Vagina (tissue), 2 donors: ENCODE data around the gene PAPSS1. TPM values are rescaled to one million over a fixed set of nuclear protein-coding genes. Genes with fewer than 3 reads are reported as not detected.

ENCODE experiments used
- DNase-seq, 2 donors: peaks; one replicate each; pipeline ENCODE4 v3.0.0-alpha.2; 2017; ENCODE audit errors: extremely low spot score in 2 of 2
- H3K27ac ChIP-seq: fragments of 200-600 bp; sonication (generic); one replicate; pipeline ENCODE4 v1.5.1; 2019
- H3K27me3 ChIP-seq: fragments of 200-600 bp; sonication (generic); one replicate; pipeline ENCODE4 v1.5.1; 2019
- H3K36me3 ChIP-seq, 2 donors: fragments of 200-600 bp; sonication (generic); one replicate each; pipeline ENCODE4 v1.5.1; 2017 to 2019
- H3K4me1 ChIP-seq: fragments of 200-600 bp; sonication (generic); one replicate; pipeline ENCODE4 v1.5.1; 2019
- H3K4me3 ChIP-seq, 2 donors: fragments of 200-600 bp; sonication (generic); 1 replicate in 1 of 2; 2 replicates in 1 of 2; pipeline ENCODE4 v1.5.1; 2016 to 2019
- H3K9me3 ChIP-seq: fragments of 200-600 bp; sonication (generic); one replicate; pipeline ENCODE4 v1.5.1; 2019
- CTCF ChIP-seq, 3 experiments: fragments of 450-650 bp in 2 of 3; fragments of 200-600 bp in 1 of 3; sonication (generic) in 1 of 3; IDR thresholded peaks; one replicate each; pipeline ENCODE4 v1.5.1; 2017 to 2019; ENCODE audit warnings: antibody characterized with exemption in 3 of 3, mild to moderate bottlenecking in 2 of 3, moderate library complexity in 2 of 3
- POLR2A ChIP-seq, 2 donors: fragments of 450-650 bp; IDR thresholded peaks; one replicate each; pipeline ENCODE4 v1.6.1; 2017; ENCODE audit warnings: antibody characterized with exemption in 2 of 2, mild to moderate bottlenecking in 2 of 2, moderate library complexity in 2 of 2
- POLR2AphosphoS5 ChIP-seq, 2 donors: sonication (generic); formaldehyde crosslinking; IDR thresholded peaks; one replicate each; pipeline ENCODE4 v1.9.0; 2017; ENCODE audit warnings: antibody characterized with exemption in 2 of 2, mild to moderate bottlenecking in 2 of 2, low read depth in 1 of 2; ENCODE audit not compliant: insufficient read depth in 1 of 2
- intact Hi-C: fragments of 100-400 bp; cut with DNase I; formaldehyde crosslinking; loops from one replicate; pipeline ENCODE4 v1.15.1; 2023
- total RNA-seq: library from RNA; depleted of rRNA; stranded (reverse); fragments of >200 nt; gene quantifications from one replicate; pipeline ENCODE4 v1.2.3, GENCODE V29; 2016

PAPSS1 gene
- total RNA-seq, 1 donor from 2014 or later: 27.5 TPM

- intact Hi-C loops: no loop called here
- Histone ChIP-seq H3K27me3 (no peaks in the 10 kb centered on the region), H3K27ac (no peak overlapping the region), H3K36me3 (no peaks in the 10 kb centered on the region), H3K9me3 (no peaks in the 10 kb centered on the region), H3K4me3 (no peak overlapping the region), H3K4me1 (peaks cover 26% of the 10 kb centered on the region)
- TF ChIP-seq CTCF (IDR thresholded peaks at IDR 0.05) (no peak), POLR2AphosphoS5 (IDR thresholded peaks at IDR 0.05; ENCODE audit: insufficient read depth in 1 of 2, low read depth in 1 of 2) (no peak)
- no peak for DNase-seq
Observed at GRCh38 chr4:107629318-107629717, 90.7 kb downstream of the PAPSS1 start.

DNA sequence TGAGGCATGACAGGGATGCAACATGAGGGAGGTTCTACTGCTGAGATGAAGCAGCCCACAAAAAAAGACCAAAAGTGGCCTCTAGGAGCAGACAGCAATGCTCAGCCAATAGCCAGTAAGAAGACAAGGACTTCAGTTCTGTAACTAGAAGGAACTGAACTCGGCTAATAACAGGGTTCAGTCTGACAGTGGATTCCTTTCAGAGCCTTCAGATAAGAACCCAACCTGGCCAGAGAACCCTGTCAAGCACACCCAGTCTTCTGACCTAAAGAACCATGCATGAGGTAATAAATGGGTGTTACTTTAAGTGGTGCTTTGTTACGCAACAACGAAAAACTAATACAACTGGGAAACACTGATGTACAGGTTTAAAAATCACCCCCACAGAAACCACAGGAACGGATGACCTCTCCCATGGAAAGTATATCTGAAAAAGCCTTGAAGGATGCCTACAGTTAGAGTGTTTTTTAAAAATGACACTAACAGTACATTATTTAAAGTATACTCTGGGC is 94.6 kb downstream of the PAPSS1 start:
- TF ChIP-seq CTCF (IDR thresholded peaks at IDR 0.05) (no peak), POLR2A (IDR thresholded peaks at IDR 0.05) (no peak), POLR2AphosphoS5 (IDR thresholded peaks at IDR 0.05; ENCODE audit: insufficient read depth in 1 of 2, low read depth in 1 of 2) (no peak)
- H3K9me3 ChIP-seq: no peaks in the 10 kb centered on the region
- H3K27me3 ChIP-seq: no peaks in the 10 kb centered on the region
- H3K36me3 ChIP-seq: peaks cover 0 to 8% of the 10 kb centered on the region in 2 donors
- H3K4me3 ChIP-seq: no peak overlapping the region
- peaks cover 9% of the 10 kb centered on the region for H3K4me1 ChIP-seq
- no peak for DNase-seq
- intact Hi-C loops: no loop called here
- no peak overlapping the region for H3K27ac ChIP-seq

- Histone ChIP-seq H3K27ac (no peak overlapping the region), H3K36me3 (peaks cover 0 to 8% of the 10 kb centered on the region in 2 donors), H3K27me3 (no peaks in the 10 kb centered on the region), H3K9me3 (no peaks in the 10 kb centered on the region), H3K4me3 (no peak overlapping the region), H3K4me1 (peaks cover 16% of the 10 kb centered on the region)
- intact Hi-C loops: no loop called here
- TF ChIP-seq CTCF (IDR thresholded peaks at IDR 0.05): no peak
- TF ChIP-seq POLR2A (IDR thresholded peaks at IDR 0.05): no peak
- TF ChIP-seq POLR2AphosphoS5 (IDR thresholded peaks at IDR 0.05; ENCODE audit: insufficient read depth in 1 of 2, low read depth in 1 of 2): no peak
- DNase-seq: no peak
Observed at GRCh38 chr4:107624024-107624423, 96.0 kb downstream of the PAPSS1 start.

GRCh38 chr4:107622006-107622405 is 98.0 kb downstream of the PAPSS1 start:
- no peaks in the 10 kb centered on the region for H3K27me3 ChIP-seq
- TF ChIP-seq POLR2AphosphoS5 (IDR thresholded peaks at IDR 0.05; ENCODE audit: insufficient read depth in 1 of 2, low read depth in 1 of 2) (no peak), CTCF (IDR thresholded peaks at IDR 0.05) (no peak), POLR2A (IDR thresholded peaks at IDR 0.05) (no peak)
- peaks cover 18% of the 10 kb centered on the region for H3K4me1 ChIP-seq
- DNase-seq: no peak
- no peaks in the 10 kb centered on the region for H3K9me3 ChIP-seq
- H3K4me3 ChIP-seq: no peak overlapping the region
- intact Hi-C loops: no loop called here
- H3K27ac ChIP-seq: no peak overlapping the region
- peaks cover 0 to 8% of the 10 kb centered on the region in 2 donors for H3K36me3 ChIP-seq

GRCh38 chr4:107619731-107620130 is 100.3 kb downstream of the PAPSS1 start:
- no peaks in the 10 kb centered on the region for H3K9me3 ChIP-seq
- H3K27me3 ChIP-seq: no peaks in the 10 kb centered on the region
- intact Hi-C loops: no loop called here
- H3K36me3 ChIP-seq: peaks cover 0 to 8% of the 10 kb centered on the region in 2 donors
- no peak for DNase-seq
- TF ChIP-seq POLR2AphosphoS5 (IDR thresholded peaks at IDR 0.05; ENCODE audit: insufficient read depth in 1 of 2, low read depth in 1 of 2) (no peak), POLR2A (IDR thresholded peaks at IDR 0.05) (no peak), CTCF (IDR thresholded peaks at IDR 0.05) (no peak)
- peaks cover 18% of the 10 kb centered on the region for H3K4me1 ChIP-seq
- H3K4me3 ChIP-seq: no peak overlapping the region
- no peak overlapping the region for H3K27ac ChIP-seq
